Ishikawa (cell line): ENCODE data around the gene SELENOS.

Source experiments
- CEBPB ChIP-seq: IDR thresholded peaks from 2 replicates; pipeline ENCODE4 v1.6.1; 2012
- CREB1 ChIP-seq: IDR thresholded peaks from 2 replicates; pipeline ENCODE4 v1.6.1; 2012; ENCODE audit warnings: low read depth
- EP300 ChIP-seq: IDR thresholded peaks from 2 replicates; pipeline ENCODE4 v1.6.1; 2012; ENCODE audit warnings: borderline replicate concordance
- NFIC ChIP-seq: IDR thresholded peaks from 2 replicates; pipeline ENCODE4 v1.6.1; 2012
- RAD21 ChIP-seq: IDR thresholded peaks from 2 replicates; pipeline ENCODE4 v1.6.1; 2012; ENCODE audit warnings: low read depth
- TAF1 ChIP-seq: IDR thresholded peaks from 2 replicates; pipeline ENCODE4 v1.6.1; 2012; ENCODE audit warnings: low read depth, mild to moderate bottlenecking
- TCF12 ChIP-seq: IDR thresholded peaks from 2 replicates; pipeline ENCODE4 v1.6.1; 2012; ENCODE audit warnings: low read depth
- TEAD4 ChIP-seq: IDR thresholded peaks from 2 replicates; pipeline ENCODE4 v1.6.1; 2012
- YY1 ChIP-seq: IDR thresholded peaks from 2 replicates; pipeline ENCODE4 v1.6.1; 2012; ENCODE audit warnings: low read depth
- ZBTB7A ChIP-seq: IDR thresholded peaks from 2 replicates; pipeline ENCODE4 v1.6.1; 2012; ENCODE audit warnings: low read depth
- TF ChIP-seq, protein P1 (sequence below): IDR thresholded peaks from 2 replicates; pipeline ENCODE4 v1.6.1; 2012; ENCODE audit warnings: low read depth, mild to moderate bottlenecking
- TF ChIP-seq, protein P2 (sequence below): IDR thresholded peaks from 2 replicates; pipeline ENCODE4 v1.6.1; 2012

DNA sequence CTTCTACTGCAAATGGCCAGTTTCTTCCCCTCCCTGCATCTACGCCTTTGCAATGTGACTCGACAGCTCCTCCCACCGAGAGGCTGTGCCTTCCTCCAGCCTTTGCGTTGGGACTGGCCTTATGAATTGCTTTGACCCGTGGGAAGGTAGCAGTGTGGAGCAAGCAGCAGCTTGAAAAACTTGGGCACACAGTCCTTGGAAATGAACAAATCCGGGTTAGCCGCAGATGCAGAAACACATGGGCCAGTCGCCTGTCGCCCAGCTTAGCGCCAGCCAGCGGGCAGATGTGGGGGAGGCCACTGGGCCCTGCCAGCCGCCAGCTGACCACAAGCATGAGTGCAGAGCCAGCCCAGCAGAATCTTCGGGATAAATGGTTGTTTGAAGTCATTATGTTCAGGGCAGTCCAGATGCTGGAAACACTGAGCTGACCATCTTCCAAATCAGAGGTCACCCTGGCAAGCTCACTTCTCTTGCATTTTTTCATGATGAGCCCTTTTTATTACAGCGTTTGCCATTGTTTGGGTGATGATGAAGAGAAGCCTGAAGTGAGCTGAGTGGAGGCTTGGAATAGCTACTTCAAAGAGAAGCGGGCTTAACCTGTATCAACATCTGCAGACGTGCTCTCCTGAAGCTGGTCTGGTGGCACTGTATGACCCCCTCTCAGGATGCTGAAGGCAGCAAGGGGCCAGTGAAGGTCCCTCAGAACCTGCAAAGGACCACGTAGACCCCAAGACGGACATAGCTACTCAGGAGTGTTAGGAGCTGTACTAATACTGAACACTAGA, 9.8 kb downstream of the SELENOS start:
- TF ChIP-seq RAD21 (no peak), CREB1 (no peak), TEAD4 (no peak), CEBPB (no peak), EP300 (no peak), TAF1 (no peak), TCF12 (no peak), YY1 (no peak), NFIC (no peak), ZBTB7A (no peak)
- TF ChIP-seq, protein P1, sequence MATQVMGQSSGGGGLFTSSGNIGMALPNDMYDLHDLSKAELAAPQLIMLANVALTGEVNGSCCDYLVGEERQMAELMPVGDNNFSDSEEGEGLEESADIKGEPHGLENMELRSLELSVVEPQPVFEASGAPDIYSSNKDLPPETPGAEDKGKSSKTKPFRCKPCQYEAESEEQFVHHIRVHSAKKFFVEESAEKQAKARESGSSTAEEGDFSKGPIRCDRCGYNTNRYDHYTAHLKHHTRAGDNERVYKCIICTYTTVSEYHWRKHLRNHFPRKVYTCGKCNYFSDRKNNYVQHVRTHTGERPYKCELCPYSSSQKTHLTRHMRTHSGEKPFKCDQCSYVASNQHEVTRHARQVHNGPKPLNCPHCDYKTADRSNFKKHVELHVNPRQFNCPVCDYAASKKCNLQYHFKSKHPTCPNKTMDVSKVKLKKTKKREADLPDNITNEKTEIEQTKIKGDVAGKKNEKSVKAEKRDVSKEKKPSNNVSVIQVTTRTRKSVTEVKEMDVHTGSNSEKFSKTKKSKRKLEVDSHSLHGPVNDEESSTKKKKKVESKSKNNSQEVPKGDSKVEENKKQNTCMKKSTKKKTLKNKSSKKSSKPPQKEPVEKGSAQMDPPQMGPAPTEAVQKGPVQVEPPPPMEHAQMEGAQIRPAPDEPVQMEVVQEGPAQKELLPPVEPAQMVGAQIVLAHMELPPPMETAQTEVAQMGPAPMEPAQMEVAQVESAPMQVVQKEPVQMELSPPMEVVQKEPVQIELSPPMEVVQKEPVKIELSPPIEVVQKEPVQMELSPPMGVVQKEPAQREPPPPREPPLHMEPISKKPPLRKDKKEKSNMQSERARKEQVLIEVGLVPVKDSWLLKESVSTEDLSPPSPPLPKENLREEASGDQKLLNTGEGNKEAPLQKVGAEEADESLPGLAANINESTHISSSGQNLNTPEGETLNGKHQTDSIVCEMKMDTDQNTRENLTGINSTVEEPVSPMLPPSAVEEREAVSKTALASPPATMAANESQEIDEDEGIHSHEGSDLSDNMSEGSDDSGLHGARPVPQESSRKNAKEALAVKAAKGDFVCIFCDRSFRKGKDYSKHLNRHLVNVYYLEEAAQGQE = no peak
- TF ChIP-seq, protein P2, sequence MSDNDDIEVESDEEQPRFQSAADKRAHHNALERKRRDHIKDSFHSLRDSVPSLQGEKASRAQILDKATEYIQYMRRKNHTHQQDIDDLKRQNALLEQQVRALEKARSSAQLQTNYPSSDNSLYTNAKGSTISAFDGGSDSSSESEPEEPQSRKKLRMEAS = no peak
